Spinal cord (tissue), 10 donors: Measurements from ENCODE around the gene ELMOD3. TPM values are rescaled to one million over a fixed set of nuclear protein-coding genes. Genes with fewer than 3 reads are reported as not detected.
"Not testable (repeated sequence)": the region's sequence is repeated elsewhere in the genome, so short reads cannot be mapped to it uniquely, and the experiment has no call there.

Experiments
- DNase-seq, 6 donors: peaks; one replicate each; pipeline versions ENCODE4 v3.0.0 to v3.0.0-alpha.2; 2013 to 2015; ENCODE audit warnings: low spot score in 6 of 6, low read depth in 4 of 6
- H3K27ac ChIP-seq: one replicate; pipeline ENCODE4 v1.5.1; 2013; ENCODE audit warnings: low read depth, low read length, control low read depth
- H3K27me3 ChIP-seq: one replicate; pipeline ENCODE4 v1.6.1; 2013; ENCODE audit warnings: low read length; ENCODE audit not compliant: control insufficient read depth, insufficient read depth
- H3K36me3 ChIP-seq: one replicate; pipeline ENCODE4 v1.6.1; 2013; ENCODE audit warnings: low read length; ENCODE audit not compliant: control insufficient read depth, insufficient read depth
- H3K4me1 ChIP-seq: one replicate; pipeline ENCODE4 v1.6.1; 2013; ENCODE audit warnings: low read length; ENCODE audit not compliant: control insufficient read depth, insufficient read depth
- H3K4me3 ChIP-seq: one replicate; pipeline ENCODE4 v1.5.1; 2013; ENCODE audit warnings: low read depth, low read length, control low read depth
- H3K9me3 ChIP-seq: one replicate; pipeline ENCODE4 v1.6.1; 2013; ENCODE audit warnings: low read length; ENCODE audit not compliant: control insufficient read depth, insufficient read depth
- WGBS: methylation state at CpG from one replicate; pipeline ENCODE4 v1.1.5; 2013; ENCODE audit warnings: missing lambda C conversion rate; ENCODE audit not compliant: insufficient coverage; 5-methylcytosine and 5-hydroxymethylcytosine counted together
- polyA plus RNA-seq, 2 donors: library from polyadenylated mRNA; unstranded; fragments of 120-200 nt; gene quantifications; one replicate each; pipeline ENCODE4 v1.2.1, GENCODE V29; 2013; ENCODE audit not compliant: insufficient read length in 2 of 2
- total RNA-seq, 2 donors: library from RNA; depleted of rRNA in 1 of 2; stranded (reverse); fragments of 120-200 nt in 1 of 2; fragments of >200 nt in 1 of 2; gene quantifications; one replicate each; pipeline versions ENCODE4 v1.2.3 to v1.2.4, GENCODE V29; 2013 to 2014
- donor health status: healthy.

ELMOD3 gene
- total and polyA plus RNA-seq, 4 donors: 17.4 to 35.7 (median 24.5) TPM

DNA sequence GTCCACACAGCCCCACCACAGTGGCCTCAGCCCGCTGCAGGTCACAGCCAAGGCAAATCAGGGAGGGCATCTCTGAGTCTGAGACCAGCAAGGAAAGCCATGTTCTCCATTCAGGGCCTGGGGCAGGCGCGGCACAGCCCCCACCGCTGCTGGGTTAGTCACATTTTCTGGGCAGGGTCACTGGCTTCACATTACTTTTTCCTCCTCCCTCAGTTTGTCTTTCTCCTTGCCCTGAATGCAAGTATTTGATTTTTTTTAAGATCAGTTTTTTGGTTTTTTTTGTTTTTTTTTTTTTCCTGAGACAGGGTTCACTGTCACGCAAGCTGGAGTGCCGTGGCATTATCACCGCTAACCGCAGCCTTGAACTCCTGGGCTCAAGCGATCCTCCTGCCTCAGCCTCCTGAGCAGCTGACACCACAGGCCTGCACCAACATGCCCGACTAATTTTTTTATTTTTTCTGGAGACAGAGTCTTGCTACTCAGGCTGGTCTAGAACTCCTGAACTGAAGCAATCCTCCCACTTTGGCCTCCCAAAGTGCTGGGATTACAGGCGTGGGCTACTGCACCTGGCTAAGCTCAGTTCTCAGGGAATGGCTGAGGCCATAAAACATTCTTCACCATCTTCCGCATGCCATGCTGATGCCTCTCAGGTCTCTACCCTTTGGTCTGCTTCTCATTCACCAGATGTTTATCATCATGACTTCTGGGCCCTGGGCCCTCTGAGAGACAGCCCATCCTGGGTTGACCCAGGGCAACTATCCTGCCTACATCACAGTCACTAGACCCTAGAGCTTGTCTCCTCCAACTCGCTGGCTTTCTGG, 56.2 kb downstream of the ELMOD3 start:
- Histone ChIP-seq H3K36me3 (no peaks in the 10 kb centered on the region), H3K4me1 (peaks cover 14% of the 10 kb centered on the region), H3K9me3 (no peaks in the 10 kb centered on the region), H3K27me3 (peaks cover 12% of the 10 kb centered on the region), H3K27ac (no peak overlapping the region), H3K4me3 (no peak overlapping the region)
- no peak for DNase-seq
- 92% methylated on average over 10 of the region's 13 CpGs for WGBS

DNA sequence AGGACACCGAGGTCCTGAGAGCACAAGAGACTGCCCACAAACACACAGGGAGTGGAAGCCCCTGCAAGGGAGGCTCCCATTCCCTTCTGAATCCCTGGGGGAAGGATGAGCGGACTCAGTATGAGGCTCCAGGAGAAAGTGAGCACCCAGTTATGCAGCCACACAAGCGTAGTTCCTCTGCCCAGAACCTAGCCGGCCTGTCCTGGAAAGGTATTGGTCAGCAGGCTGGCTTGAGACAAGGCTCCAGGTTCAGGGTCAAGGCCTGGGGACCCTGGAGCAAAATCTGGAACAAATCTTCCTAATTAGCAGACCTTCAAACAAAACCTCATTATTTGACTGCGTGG, 56.8 kb downstream of the ELMOD3 start:
- H3K27me3 ChIP-seq: peaks cover 12% of the 10 kb centered on the region
- H3K4me3 ChIP-seq: no peak overlapping the region
- peaks cover 12% of the 10 kb centered on the region for H3K4me1 ChIP-seq
- 95% methylated on average over 4 of the region's 5 CpGs for WGBS
- H3K27ac ChIP-seq: no peak overlapping the region
- no peak for DNase-seq
- no peaks in the 10 kb centered on the region for H3K9me3 ChIP-seq
- H3K36me3 ChIP-seq: no peaks in the 10 kb centered on the region

DNA sequence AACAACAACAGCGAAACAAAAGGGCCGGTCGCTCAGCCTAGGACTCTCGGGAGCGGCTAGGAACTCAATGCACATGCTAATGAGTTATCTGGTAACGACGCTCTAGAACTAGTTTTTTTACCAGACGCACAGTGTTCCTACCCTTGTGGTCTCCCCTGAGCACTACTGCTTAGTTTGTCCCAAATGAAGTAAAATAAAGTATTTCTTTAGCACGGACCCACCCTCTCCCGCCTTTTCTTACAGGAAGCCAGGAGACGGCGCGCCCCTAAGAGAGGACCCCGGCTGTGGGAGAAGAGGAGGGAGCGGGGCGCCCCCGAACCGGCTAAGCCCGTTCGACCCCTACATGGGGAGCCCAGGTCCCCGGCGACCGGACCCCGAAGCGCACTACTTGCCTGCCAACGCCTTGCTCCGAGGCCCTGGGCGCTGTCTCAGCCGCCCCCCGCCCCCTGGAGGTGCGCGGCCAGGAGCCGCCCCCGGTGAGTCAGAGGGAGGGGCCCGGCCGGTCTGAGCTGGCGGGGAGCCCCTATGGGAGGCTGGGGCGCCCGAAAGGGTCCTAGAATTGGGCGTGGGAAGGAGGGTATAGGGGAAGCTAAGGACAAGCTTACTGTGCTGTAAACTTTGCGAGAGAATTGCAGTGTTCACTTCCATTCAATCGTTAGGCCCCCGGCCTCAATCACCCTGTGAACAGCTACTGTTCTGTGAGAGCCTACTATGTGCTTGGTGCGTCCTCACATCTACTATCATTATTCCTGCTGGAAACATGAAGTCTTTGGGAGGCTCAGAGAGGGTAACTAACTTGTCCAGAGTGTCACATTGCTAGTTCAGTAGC, 59.2 kb downstream of the ELMOD3 start:
- DNase-seq: peak in 2 of 6 donors; percentile 46 to 50
- H3K9me3 ChIP-seq: no peaks in the 10 kb centered on the region
- peaks cover 22% of the 10 kb centered on the region for H3K4me1 ChIP-seq
- H3K36me3 ChIP-seq: no peaks in the 10 kb centered on the region
- peaks cover 12% of the 10 kb centered on the region for H3K27me3 ChIP-seq
- 2% methylated on average over 37 of the region's 44 CpGs for WGBS
- H3K27ac ChIP-seq: no peak overlapping the region
- H3K4me3 ChIP-seq: peak overlapping the region; percentile 37

DNA sequence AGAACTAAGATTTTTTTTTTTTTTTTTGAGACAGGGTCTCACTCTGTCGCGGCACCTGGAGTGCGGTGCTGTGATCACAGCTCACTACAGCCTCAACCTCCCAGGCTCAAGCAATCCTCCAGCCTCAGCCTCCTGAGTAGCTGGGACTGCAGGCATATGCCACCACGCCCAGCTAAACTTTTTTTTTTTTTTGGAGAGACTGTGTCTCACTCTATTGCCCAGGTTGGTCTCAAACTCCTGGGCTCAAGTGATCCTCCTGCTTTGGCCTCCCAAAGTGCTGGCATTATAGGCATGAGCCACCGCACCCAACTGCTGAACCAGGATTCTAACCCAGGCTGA, 59.8 kb downstream of the ELMOD3 start:
- H3K4me1 ChIP-seq: peaks cover 27% of the 10 kb centered on the region
- H3K27me3 ChIP-seq: peaks cover 12% of the 10 kb centered on the region
- not testable (repeated sequence) for DNase-seq, H3K9me3 ChIP-seq, H3K27ac ChIP-seq, H3K36me3 ChIP-seq, H3K4me3 ChIP-seq
- WGBS: 100% methylated on average over 2 of the region's 5 CpGs

DNA sequence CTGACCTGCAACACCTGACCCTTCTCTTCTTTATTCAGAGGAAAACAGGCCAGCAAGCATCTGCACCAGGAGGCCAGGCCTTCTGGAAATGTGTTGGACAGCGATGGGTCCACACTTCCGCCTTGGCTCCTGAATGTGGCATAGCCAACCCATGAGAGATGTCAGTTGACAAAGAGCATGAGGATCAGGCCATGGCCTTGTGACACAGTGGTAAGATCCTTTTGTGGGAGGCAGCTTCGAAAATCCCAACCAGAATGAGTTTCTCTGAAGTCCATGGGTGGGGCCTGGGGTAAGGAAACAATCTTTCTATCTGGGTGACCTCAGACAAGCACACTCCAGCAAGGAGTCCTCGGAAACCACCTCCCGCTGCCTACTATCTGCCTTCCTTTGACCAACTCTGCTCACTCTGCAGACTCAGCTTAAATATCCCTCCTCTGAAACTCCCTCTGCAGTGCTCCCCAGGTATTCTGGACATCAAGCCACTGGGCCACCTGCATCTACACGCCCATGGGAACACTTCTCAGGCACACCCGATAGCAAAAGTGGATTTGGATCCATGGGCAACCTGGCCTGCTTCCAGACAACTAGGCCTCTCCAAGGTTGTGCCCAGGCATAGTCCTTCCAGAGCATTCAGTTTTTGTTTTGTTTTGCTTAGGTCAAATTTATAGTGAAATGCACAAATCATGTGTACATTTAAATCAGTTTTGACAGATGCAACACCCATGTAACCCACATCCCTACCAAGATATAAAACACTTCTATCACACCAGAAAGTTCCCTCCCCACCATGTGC, 60.4 kb downstream of the ELMOD3 start:
- no peaks in the 10 kb centered on the region for H3K36me3 ChIP-seq
- DNase-seq: no peak
- H3K4me1 ChIP-seq: peaks cover 29% of the 10 kb centered on the region
- 85% methylated on average over 7 of the region's 7 CpGs for WGBS
- no peak overlapping the region for H3K4me3 ChIP-seq
- no peaks in the 10 kb centered on the region for H3K9me3 ChIP-seq
- peaks cover 12% of the 10 kb centered on the region for H3K27me3 ChIP-seq
- no peak overlapping the region for H3K27ac ChIP-seq

DNA sequence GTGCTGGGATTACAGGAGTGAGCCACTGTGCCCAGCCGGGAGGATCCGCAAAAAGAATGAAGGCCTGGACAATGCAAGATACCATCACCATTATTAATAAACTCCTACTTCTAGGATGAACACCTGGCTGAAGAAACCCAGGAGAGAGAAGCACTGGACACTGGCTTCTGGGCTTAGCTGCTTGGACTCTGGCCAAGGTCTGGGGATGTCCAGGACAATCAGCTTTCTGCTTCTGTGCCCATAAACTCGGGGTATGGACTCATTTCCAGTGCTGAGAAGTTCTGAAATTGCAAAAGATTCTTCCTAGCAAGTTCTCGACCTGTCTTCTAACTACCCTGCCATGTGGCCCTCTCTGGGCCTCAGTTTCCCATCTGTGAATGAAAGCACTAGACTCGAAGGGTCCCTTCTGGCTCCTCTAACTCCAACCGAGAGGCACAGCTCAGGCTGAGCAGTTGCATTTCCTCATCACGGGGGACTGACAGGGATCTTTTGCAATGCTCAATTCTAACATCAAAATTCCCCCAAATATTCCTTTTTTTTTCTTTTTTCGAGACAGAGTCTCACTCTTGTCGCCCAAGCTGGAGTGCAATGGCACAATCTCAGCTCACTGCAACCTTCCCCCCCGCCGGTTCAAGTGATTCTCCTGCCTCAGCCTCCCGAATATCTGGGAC, 61.5 kb downstream of the ELMOD3 start:
- peaks cover 41% of the 10 kb centered on the region for H3K4me1 ChIP-seq
- peaks cover 12% of the 10 kb centered on the region for H3K27me3 ChIP-seq
- DNase-seq: no peak
- no peaks in the 10 kb centered on the region for H3K9me3 ChIP-seq
- no peak overlapping the region for H3K27ac ChIP-seq
- 78% methylated on average over 9 of the region's 12 CpGs for WGBS
- no peaks in the 10 kb centered on the region for H3K36me3 ChIP-seq
- H3K4me3 ChIP-seq: no peak overlapping the region

DNA sequence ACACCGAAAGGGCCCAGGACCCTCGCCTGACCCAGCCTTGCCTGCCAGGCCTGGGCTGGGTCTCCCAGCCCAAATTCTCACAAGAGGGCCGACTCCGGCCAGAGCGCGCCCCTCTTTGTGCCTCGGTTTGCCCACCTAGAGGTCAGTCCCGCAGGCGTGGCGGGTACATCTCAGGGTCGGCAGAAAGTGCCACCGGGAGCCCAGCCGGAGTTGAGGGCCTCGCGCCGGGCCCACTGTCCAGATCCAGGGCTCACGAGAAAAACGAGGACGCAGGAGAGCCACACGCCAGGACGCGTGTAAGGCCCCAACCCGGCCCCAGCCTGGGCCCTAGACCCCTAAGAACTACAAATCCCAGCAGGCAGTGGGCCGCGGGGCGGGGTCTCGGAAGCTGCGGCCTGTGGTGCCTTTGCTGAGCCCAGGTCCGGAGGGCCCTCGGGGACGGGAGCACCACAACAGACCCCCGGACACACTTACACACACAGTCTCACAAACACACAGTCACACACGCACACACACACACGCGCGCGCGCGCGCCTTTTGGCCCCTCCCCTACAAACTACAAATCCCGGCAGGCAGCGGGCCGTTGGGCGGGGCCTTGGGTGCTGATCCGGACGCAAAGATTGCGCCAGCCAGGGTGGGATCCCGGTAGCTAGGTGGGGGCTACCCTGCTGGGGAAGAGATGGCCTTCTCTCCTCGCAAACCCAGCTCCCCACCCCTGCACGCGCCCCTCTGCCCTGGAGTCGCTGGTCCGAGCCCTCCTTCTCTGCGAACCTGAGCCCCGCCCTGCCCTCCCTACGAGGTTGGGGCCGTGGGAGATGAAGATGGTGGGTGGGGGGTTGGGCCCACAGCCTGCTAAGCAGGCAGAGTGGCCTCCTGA, 63.8 kb downstream of the ELMOD3 start, which contains the start of gene SH2D6:
Gene SH2D6, plus strand, starts transcription at position 583 of the 877 bp plus-strand sequence. CDS start 10,752 bp downstream, outside the sequence.
- peak within 1 kb of the TSS; percentile 96 for H3K27ac ChIP-seq
- peak in 5 of 6 donors; percentile 67 to 96 (median 85) for DNase-seq

DNA sequence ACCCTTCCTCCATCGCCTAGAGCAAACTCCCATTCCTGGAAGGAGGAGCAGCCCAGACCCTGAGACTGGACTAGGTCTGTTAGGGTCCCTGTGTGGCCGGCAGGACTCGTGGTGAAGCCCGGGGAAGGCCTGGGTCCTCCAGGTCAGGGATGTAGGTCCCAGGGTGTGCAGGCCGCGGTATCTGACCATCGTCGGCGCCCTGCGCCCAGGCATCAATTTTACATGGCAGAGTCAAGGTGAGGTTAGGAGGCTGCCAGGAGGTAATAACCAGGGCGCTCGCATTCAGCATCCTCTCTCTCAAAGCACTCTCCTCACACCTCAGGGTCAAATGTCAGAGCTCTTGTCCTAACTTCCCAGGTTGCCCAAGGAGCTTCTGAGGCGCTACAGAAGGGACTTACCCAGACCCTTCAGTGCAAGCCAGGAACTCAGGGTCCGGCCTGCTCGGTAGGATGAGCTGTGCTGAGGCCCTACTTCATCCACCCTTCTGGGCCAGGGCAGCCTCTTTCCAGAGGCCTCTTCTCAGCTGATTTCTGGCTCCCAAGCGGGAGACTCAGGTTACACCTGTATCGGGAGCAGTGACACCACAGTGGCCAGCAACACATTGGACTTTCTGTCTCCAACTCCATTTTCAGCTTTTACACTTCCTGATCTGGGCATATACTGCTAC, 64.6 kb downstream of the ELMOD3 start:
- H3K27me3 ChIP-seq: peaks cover under 1% of the 10 kb centered on the region
- H3K9me3 ChIP-seq: no peaks in the 10 kb centered on the region
- WGBS: 82% methylated on average over 16 of the region's 17 CpGs
- no peak for DNase-seq
- peak overlapping the region; percentile 89 for H3K4me3 ChIP-seq
- no peaks in the 10 kb centered on the region for H3K36me3 ChIP-seq
- peaks cover 39% of the 10 kb centered on the region for H3K4me1 ChIP-seq
- peak overlapping the region; percentile 96 for H3K27ac ChIP-seq

More for the DNA sequence above, 63.8 kb downstream of the ELMOD3 start, which contains the start of gene SH2D6:
- peak within 1 kb of the TSS; percentile 89 for H3K4me3 ChIP-seq
- 23% methylated on average over 41 of the region's 57 CpGs for WGBS
- H3K9me3 ChIP-seq: no peaks in the 10 kb centered on the region
- H3K27me3 ChIP-seq: peaks cover 8% of the 10 kb centered on the region
- peaks cover 47% of the 10 kb centered on the region for H3K4me1 ChIP-seq
- no peaks in the 10 kb centered on the region for H3K36me3 ChIP-seq
